Stimulated activated CD4-positive, alpha-beta T cell treated with anti-CD3 and anti-CD28 coated beads, Interleukin-1b, Interleukin-23, amount 100 ng/mL, for 4 hours (primary cell): ENCODE data around the gene SPAG16.

Experiments
- DNase-seq, 2 donors: peaks; one replicate each; pipeline ENCODE4 v3.0.0-alpha.2; 2020; ENCODE audit warnings: low read depth in 2 of 2

The SPAG16 gene

DNA sequence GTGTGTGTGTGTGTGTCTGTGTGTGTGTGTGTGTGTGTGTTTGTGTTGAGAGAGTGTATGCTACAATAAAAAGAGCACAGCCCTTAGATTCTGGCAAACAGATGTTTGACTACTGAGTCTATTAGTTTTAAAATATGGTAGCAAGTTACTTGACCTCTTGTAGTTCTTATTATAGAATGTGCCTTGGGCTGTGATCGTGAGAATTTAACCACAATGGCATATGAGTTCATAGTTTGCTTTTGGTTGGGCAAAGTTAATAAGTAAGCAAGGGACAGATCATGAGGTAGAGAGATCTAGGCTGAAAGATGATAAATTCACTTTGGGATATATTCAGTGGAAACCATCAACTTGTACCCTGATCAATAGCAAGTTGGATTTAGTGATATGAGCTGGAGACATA is 792.3 kb downstream of the SPAG16 start:
- no peak for DNase-seq

DNA sequence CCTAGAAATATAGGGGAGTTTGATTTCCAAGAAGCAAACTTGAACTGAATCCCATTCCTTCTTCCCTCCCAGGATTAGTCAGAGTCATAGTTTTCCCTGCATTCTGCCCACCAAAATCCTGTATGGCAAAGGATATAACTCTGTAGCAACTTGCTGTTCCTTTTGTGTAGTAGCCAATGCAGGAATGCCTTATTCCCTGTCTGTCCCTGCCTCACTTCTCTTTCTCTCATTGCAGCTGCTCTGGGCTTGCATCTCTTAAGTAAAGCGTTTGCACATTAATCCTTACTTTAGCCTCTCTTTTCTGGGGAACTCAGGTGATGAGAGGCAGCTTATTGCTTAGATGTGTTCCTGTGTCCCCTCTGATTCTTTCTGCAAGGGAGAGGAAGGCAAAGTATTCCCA is 793.5 kb downstream of the SPAG16 start:
- no peak for DNase-seq

DNA sequence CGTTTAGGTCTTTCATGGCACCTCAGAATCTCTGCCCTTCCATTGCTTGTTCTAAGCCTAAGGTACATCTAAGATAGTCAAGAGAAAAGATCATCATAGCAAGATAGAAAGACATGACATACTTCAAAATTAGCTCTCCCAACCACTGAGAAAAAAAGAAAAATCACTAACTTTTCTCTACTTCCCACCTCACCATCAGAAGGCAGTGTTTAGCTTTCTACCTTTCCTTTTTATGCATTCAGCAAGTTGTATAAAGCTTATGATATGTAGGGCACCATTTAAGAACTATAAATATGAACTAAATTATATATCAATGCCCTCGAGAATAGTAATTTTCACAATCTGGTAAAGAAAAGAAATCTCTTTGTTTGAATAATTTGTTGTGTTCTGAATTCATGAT is 794.8 kb downstream of the SPAG16 start:
- DNase-seq = no peak

DNA sequence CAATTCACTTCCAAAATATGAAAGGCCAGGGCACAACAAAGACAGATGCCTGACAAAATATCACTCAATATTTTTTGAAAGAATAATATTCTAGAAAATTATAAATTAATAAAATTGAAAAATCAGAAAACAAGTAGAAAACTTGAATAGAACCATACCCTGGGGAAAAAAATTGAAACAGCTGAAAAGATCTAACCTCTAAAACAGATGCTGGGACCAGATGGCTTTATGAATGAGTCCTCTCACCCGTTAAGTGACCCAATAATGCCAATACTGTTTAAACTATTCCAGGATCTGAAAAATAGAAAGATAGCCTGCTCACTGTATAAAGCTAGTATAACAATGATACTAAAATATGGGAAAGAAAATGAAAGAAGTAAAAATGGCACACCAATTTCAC is 804.3 kb downstream of the SPAG16 start:
- DNase-seq = no peak

GRCh38 chr2:214096208-214096715 is 812.0 kb downstream of the SPAG16 start:
- DNase-seq = no peak

GRCh38 chr2:214098811-214099210 is 814.5 kb downstream of the SPAG16 start:
- DNase-seq = no peak

- no peak for DNase-seq
Observed at GRCh38 chr2:214100488-214100887, 816.2 kb downstream of the SPAG16 start.

- no peak for DNase-seq
Observed at GRCh38 chr2:214103276-214104001, 819.2 kb downstream of the SPAG16 start.

GRCh38 chr2:214104219-214104618 is 820.0 kb downstream of the SPAG16 start:
- no peak for DNase-seq

DNA sequence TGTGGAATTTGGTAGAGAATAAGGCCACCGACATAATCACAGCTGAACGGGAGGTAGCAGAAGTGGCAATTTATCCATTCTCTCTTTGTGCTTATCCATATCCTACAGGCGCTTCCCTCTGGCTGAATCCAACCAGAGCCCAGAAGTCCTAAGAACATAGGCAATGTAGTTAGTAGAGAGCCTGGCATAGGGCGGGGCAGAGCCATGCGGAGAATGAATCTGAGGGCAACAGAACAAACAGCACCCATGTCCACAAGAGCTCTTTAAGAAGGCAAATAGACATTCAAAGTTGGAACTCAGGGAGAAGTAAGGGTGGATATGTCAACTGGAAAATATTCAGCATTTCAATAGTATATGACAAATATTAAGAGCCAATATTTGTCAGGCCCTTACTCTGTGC is 820.7 kb downstream of the SPAG16 start:
- DNase-seq = no peak

DNA sequence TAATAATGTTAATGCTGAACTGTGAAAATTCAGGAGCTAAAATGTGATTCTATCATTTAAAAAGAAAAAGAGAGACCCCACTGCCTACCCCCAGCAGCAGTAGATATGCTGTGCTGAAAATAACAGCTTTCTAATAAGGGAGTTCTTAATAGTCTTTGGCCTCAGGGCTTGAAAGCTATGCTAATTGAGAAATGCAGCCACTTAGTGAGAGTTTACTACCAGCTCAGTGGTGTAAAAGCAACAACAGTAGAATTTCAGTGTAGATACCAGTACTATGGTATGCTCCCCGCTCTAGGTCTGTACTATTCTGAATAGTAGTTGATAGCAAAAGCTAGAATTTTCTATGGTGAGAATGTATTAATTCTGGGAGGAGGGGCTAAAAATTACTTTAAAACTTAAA is 823.5 kb downstream of the SPAG16 start:
- DNase-seq = no peak

- DNase-seq = no peak
Observed at GRCh38 chr2:214108598-214108997, 824.3 kb downstream of the SPAG16 start.

DNA sequence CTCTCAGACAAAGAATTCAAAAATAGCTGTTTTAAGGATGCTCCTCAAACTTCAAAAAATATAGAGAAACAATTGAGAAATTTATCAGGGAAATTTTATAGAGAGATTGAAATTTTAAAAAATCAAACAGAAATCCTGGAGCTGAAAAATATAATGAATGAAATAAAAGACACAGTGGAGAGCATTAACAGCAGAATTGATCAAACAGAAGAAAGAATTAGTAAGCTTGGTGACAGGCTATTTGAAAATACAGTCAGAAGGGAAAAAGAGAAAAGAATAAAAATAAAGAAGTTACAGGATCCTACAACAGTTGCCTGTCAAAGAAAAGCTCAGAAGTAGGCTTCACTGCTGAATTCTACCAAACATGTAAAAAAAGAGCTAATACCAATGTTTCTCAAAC is 832.8 kb downstream of the SPAG16 start:
- DNase-seq = no peak

DNA sequence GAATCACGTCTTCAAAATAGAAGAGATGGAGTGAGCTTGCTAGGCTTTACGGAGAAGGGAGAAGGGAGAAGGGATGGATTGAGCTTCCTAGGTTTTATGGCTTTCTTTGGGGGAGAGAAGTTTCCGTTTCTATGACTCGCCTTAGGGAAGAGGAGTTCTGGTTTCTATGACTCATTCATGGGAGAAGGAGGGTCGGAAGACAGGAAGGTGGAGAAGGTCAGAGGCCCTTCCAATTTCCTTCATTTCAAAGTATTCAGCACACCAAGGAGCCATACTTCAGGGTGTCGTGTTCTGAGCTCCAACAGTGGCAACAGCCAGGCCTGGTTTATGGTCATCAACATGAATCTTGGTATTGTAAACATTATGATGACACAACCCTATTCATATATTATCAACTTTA is 841.9 kb downstream of the SPAG16 start:
- no peak for DNase-seq

DNA sequence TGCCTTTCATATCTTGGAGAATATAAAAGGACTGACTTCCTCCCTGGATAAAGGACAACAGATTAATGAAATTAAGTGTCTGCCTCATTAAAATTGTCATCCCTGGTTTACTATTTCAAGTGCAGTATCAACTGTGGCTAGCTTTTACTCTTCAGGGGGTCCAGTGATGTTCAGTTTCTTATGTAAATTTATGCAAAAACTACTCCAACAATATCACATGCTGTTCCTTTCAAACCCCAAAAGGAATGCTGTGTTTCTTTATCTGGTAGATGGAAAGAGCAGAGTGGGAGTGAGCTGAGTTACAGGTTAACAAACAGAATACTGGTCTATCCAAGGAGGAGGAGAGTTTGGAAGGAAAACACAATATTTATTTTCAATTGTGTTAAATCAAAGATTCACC is 842.9 kb downstream of the SPAG16 start:
- no peak for DNase-seq

GRCh38 chr2:214127571-214127970 is 843.3 kb downstream of the SPAG16 start:
- DNase-seq = no peak

DNA sequence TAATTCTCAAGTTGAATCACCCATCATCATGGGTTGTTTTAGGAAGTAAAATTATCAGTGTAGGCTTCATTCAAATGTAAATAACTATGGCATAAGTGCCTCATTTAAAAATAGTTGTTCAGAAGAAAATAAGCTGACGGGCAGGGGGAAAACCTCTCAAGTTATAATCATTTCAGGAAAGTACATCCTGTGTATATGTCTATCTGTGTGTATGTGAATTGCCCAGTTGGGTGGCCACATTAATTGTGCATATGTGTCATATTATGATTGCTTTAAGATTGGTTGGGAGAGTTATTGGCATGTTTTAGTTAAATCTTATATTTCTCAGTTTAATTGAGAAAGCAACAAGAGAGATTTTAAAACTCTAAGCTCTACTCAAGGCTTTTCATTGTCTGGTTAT is 843.8 kb downstream of the SPAG16 start:
- no peak for DNase-seq

DNA sequence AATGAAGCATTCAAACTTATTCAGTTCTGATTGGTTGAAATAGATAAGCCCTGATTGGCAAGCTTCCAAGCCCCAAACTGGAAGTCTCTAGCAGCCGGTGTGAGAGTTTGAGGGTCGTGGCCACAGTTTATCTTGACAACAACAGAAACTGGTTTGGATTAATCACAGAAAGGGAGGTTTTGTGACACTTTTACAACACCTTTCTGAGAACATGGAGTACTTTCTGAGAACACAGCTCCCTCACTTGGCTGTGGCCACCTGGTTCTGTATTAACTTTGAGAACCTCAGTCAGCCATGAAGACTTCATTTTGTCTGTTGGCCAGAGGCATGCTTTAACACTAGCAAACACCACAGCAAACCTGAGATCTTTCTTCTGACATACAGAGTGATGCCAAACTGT is 845.9 kb downstream of the SPAG16 start:
- no peak for DNase-seq

DNA sequence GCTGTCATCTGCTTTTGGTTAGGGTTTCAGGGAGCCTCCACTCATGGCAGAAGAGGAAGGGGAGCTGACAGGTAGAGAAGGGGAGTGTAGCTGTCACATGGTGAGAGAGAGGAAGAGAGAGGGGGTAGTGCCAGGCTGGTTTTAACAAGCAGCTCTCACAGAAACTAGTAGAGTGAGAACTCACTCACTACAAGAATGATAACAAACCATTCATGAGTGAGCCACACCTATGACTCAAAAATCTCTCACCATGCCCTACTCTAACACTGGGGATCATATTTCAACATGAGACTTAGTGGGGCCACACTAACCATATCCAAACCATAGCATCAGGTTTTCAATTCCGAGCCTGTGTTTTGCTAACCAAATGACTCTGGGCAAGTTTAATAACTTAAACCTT is 851.7 kb downstream of the SPAG16 start:
- no peak for DNase-seq

DNA sequence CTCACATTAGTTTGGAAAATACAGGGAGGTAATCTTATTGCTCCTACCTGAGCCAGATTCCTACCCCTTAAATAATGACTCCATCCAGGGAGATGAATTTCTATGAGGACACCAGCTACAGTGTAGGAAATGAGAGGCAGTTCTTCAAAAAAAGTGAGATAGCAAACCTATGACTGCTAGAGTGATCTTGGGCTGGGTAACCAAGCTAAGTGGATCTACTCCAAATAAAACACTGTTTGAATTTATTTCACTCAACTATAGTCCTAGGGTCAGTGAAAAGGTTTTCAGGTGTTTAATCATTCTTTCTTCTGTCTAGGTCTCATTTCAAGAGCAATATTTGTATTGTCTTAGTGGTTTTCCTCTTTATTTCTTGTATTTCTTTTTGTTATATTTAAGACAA is 854.5 kb downstream of the SPAG16 start:
- DNase-seq = no peak

GRCh38 chr2:214139630-214140284 is 855.5 kb downstream of the SPAG16 start:
- no peak for DNase-seq

DNA sequence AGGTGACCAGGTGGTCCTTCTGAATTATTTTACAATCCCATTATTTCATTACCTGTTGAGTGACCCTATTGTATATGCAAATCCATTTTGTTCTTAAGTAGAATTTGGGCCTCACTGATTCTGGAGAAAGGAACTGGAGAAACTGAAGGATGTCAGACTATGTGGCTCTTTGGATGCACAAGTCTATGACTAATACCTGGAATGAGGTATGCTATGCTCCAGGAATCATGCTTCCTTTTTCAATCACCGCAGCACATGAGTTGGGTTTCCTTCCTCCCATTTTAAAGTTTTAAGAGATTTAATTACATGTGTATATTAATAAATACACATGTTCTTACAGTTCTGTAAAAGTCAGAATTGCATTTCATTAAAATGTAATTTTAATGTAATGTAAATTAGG is 872.7 kb downstream of the SPAG16 start:
- no peak for DNase-seq

GRCh38 chr2:214158851-214159250 is 874.6 kb downstream of the SPAG16 start:
- no peak for DNase-seq

DNA sequence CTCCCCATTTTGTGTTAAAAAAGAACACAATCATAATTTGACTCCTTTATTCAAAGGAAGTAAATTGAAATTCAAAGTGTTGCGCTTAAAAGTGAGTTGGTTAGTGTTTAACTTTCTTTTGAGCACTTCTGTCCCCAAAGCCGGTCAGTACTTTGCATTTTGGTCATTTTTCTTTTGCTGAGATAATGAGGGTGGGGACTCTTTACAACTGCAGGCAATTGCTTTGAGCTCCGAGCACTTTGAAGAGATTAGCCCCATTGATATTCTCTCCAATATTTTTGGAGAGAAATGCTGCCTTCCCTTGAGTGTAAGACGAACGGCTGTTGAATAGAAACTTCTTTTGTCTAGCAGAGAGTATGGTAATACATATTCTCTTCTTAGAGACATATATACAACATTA is 885.0 kb downstream of the SPAG16 start:
- no peak for DNase-seq
